ENCODE measurements around the gene ZDHHC11B.
"Not testable (repeated sequence)": the region's sequence is repeated elsewhere in the genome, so short reads cannot be mapped to it uniquely, and the experiment has no call there.

ZDHHC11B gene

GRCh38 chr5:757346-757930 lies 27.1 kb downstream of the ZDHHC11B start:
- H3K4me3 ChIP-seq (ENCODE audit: low read depth, low read length), result no peak overlapping the region
- DNase-seq (ENCODE audit: low read depth), result no peak
- TF ChIP-seq CTCF (IDR thresholded peaks at IDR 0.05; ENCODE audit: control insufficient read depth, extremely low read depth, insufficient read depth), result no peak

- TF ChIP-seq CTCF (IDR thresholded peaks at IDR 0.05; ENCODE audit: control insufficient read depth, extremely low read depth, insufficient read depth), result no peak
- H3K4me3 ChIP-seq (ENCODE audit: low read depth, low read length), result no peak overlapping the region
- DNase-seq (ENCODE audit: low read depth), result no peak
These were observed 27.6 kb downstream of the ZDHHC11B start for GRCh38 chr5:756865-757345.

DNA sequence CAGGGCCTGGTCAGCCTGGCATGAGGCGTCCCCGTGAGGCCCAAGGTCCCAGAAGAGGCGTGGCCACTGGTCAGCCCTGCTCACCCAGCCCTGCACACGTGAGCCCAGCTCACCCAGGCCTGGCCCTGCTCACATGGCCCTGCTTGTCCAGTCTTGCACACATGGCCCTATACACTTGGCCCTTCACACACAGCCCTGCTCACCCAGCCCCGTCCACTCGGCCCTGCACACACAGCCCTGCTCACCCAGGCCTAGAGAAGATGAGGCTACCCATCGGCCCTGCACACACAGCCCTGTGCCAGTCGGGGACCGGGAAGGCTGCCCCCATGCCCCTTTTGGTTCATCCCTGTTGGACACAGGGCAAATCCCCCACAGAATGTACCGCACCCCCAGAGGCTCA lies 28.4 kb downstream of the ZDHHC11B start:
- no peak for DNase-seq (ENCODE audit: low read depth)
- no peak for TF ChIP-seq CTCF (IDR thresholded peaks at IDR 0.05; ENCODE audit: control insufficient read depth, extremely low read depth, insufficient read depth)
- no peak overlapping the region for H3K4me3 ChIP-seq (ENCODE audit: low read depth, low read length)

GRCh38 chr5:754143-754632 lies 30.3 kb downstream of the ZDHHC11B start:
- H3K4me3 ChIP-seq (ENCODE audit: low read depth, low read length); DNase-seq (ENCODE audit: low read depth): not testable (repeated sequence)

GRCh38 chr5:753567-754142 lies 30.9 kb downstream of the ZDHHC11B start:
- DNase-seq (ENCODE audit: low read depth); H3K4me3 ChIP-seq (ENCODE audit: low read depth, low read length): not testable (repeated sequence)

GRCh38 chr5:752532-753115 lies 31.9 kb downstream of the ZDHHC11B start:
- not testable (repeated sequence) for H3K4me3 ChIP-seq (ENCODE audit: low read depth, low read length); DNase-seq (ENCODE audit: low read depth)

DNA sequence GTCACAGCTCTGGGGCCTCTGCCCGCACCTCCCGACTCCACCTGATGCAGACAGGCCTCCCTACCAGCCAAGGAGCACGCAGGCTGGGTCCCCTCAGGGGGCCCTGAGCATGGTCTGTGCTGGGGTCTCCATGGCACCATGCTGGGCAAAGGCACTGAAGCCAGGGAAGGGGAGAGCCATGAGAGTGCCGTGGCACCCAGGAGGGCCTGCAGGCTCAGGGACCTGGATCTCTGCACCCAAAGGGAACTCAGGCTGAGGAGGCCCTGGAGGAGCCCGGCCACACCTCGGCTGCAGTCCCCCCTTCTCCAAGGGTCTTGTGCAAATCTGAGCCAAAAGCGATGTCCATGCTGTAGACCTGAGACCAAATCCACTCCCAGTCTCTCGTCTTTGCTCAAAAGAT lies 32.5 kb downstream of the ZDHHC11B start:
- not testable (repeated sequence) for DNase-seq (ENCODE audit: low read depth); H3K4me3 ChIP-seq (ENCODE audit: low read depth, low read length)

- no peak for DNase-seq (ENCODE audit: low read depth)
- no peak for TF ChIP-seq CTCF (IDR thresholded peaks at IDR 0.05; ENCODE audit: control insufficient read depth, extremely low read depth, insufficient read depth)
- H3K4me3 ChIP-seq (ENCODE audit: low read depth, low read length), result no peak overlapping the region
These were observed 33.0 kb downstream of the ZDHHC11B start for GRCh38 chr5:751496-751895.

GRCh38 chr5:750226-750625 lies 34.3 kb downstream of the ZDHHC11B start:
- H3K4me3 ChIP-seq (ENCODE audit: low read depth, low read length); DNase-seq (ENCODE audit: low read depth): not testable (repeated sequence)

Data from LNCaP clone FGC (cell line).